Osteoblast (primary cell): ENCODE data around the gene LRP8. TPM values are rescaled to one million over a fixed set of nuclear protein-coding genes. Genes with fewer than 3 reads are reported as not detected.

ENCODE experiments used
- DNase-seq: peaks from one replicate; pipeline ENCODE4 v3.0.0; 2011; ENCODE audit warnings: low spot score, mixed read lengths; ENCODE audit not compliant: insufficient read length; ENCODE audit errors: missing footprints
- H2AFZ ChIP-seq: 2 replicates; pipeline ENCODE4 v1.6.0; 2011; ENCODE audit warnings: mild to moderate bottlenecking, low read length
- H3K27ac ChIP-seq: 2 replicates; pipeline ENCODE4 v1.5.1; 2011; ENCODE audit warnings: mild to moderate bottlenecking, low read depth, low read length, moderate library complexity
- H3K27me3 ChIP-seq: 2 replicates; pipeline ENCODE4 v1.6.0; 2012; ENCODE audit warnings: mild to moderate bottlenecking, control low read depth, inconsistent platforms, low read length, moderate library complexity; ENCODE audit not compliant: insufficient read depth
- H3K36me3 ChIP-seq: 2 replicates; pipeline ENCODE4 v1.5.1; 2011; ENCODE audit warnings: mild to moderate bottlenecking, low read length, control low read depth, moderate library complexity; ENCODE audit not compliant: insufficient read depth
- H3K4me1 ChIP-seq: 2 replicates; pipeline ENCODE4 v1.5.1; 2011; ENCODE audit warnings: mild to moderate bottlenecking, low read length, control low read depth, moderate library complexity; ENCODE audit not compliant: insufficient read depth
- H3K4me2 ChIP-seq: 2 replicates; pipeline ENCODE4 v1.6.0; 2011; ENCODE audit warnings: mild to moderate bottlenecking, low read length; ENCODE audit not compliant: insufficient read depth
- H3K4me3 ChIP-seq: fragments of 200-600 bp; sonication (generic); 3 replicates; pipeline ENCODE4 v1.5.1; 2012; ENCODE audit warnings: mild to moderate bottlenecking, low read length, inconsistent platforms; ENCODE audit not compliant: insufficient read depth
- H3K79me2 ChIP-seq: 2 replicates; pipeline ENCODE4 v1.6.0; 2012; ENCODE audit warnings: mild to moderate bottlenecking, low read length, control low read depth, inconsistent platforms; ENCODE audit not compliant: insufficient read depth
- H3K9me3 ChIP-seq: 2 replicates; pipeline ENCODE4 v1.5.1; 2011; ENCODE audit warnings: low read depth, low read length, control low read depth
- H4K20me1 ChIP-seq: 2 replicates; pipeline ENCODE4 v1.6.0; 2012; ENCODE audit warnings: mild to moderate bottlenecking, low read length, control low read depth; ENCODE audit not compliant: insufficient read depth
- CTCF ChIP-seq: IDR thresholded peaks from 2 replicates; pipeline ENCODE4 v1.5.1; 2011; ENCODE audit warnings: mild to moderate bottlenecking, low read depth, low read length, moderate library complexity; ENCODE audit errors: extremely low read depth
- total RNA-seq: library from RNA; depleted of rRNA; stranded (reverse); fragments of >200 nt; gene quantifications from 2 replicates; pipeline ENCODE4 v1.2.3, GENCODE V29; 2012

The LRP8 gene
- total RNA-seq, 1 donor, result 11.2 TPM

GRCh38 chr1:53315456-53316423 lies 12.1 kb downstream of the LRP8 start:
- no peak overlapping the region for H3K4me2 ChIP-seq
- H2AFZ ChIP-seq, result no peak overlapping the region
- H3K4me3 ChIP-seq, result no peak overlapping the region
- H3K79me2 ChIP-seq, result no peaks in the 10 kb centered on the region
- H3K9me3 ChIP-seq, result no peaks in the 10 kb centered on the region
- H4K20me1 ChIP-seq, result no peaks in the 10 kb centered on the region
- no peak overlapping the region for H3K27ac ChIP-seq
- H3K36me3 ChIP-seq, result no peaks in the 10 kb centered on the region
- H3K4me1 ChIP-seq, result no peaks in the 10 kb centered on the region
- TF ChIP-seq CTCF, result no peak
- peak; percentile 64 for DNase-seq
- H3K27me3 ChIP-seq, result no peaks in the 10 kb centered on the region

GRCh38 chr1:53315046-53315445 lies 12.8 kb downstream of the LRP8 start:
- no peaks in the 10 kb centered on the region for H3K79me2 ChIP-seq
- no peaks in the 10 kb centered on the region for H3K9me3 ChIP-seq
- no peak overlapping the region for H3K4me3 ChIP-seq
- no peak overlapping the region for H3K4me2 ChIP-seq
- no peaks in the 10 kb centered on the region for H3K36me3 ChIP-seq
- no peaks in the 10 kb centered on the region for H4K20me1 ChIP-seq
- TF ChIP-seq CTCF, result no peak
- no peaks in the 10 kb centered on the region for H3K27me3 ChIP-seq
- DNase-seq, result no peak
- no peaks in the 10 kb centered on the region for H3K4me1 ChIP-seq
- H3K27ac ChIP-seq, result no peak overlapping the region
- H2AFZ ChIP-seq, result no peak overlapping the region

- H3K4me2 ChIP-seq, result no peak overlapping the region
- peak; percentile 85 for DNase-seq
- no peaks in the 10 kb centered on the region for H3K4me1 ChIP-seq
- no peaks in the 10 kb centered on the region for H3K36me3 ChIP-seq
- no peaks in the 10 kb centered on the region for H4K20me1 ChIP-seq
- H3K27me3 ChIP-seq, result no peaks in the 10 kb centered on the region
- H3K4me3 ChIP-seq, result no peak overlapping the region
- H3K79me2 ChIP-seq, result no peaks in the 10 kb centered on the region
- H2AFZ ChIP-seq, result no peak overlapping the region
- no peak overlapping the region for H3K27ac ChIP-seq
- H3K9me3 ChIP-seq, result no peaks in the 10 kb centered on the region
- no peak for TF ChIP-seq CTCF
These were observed 13.3 kb downstream of the LRP8 start for GRCh38 chr1:53314606-53315005.

- Histone ChIP-seq H2AFZ (no peak overlapping the region), H3K4me1 (no peaks in the 10 kb centered on the region), H3K79me2 (no peaks in the 10 kb centered on the region), H3K27me3 (no peaks in the 10 kb centered on the region), H3K9me3 (no peaks in the 10 kb centered on the region), H3K4me3 (no peak overlapping the region), H4K20me1 (no peaks in the 10 kb centered on the region), H3K27ac (no peak overlapping the region), H3K4me2 (no peak overlapping the region), H3K36me3 (no peaks in the 10 kb centered on the region)
- peak; percentile 69 for DNase-seq
- no peak for TF ChIP-seq CTCF
These were observed 13.8 kb downstream of the LRP8 start for GRCh38 chr1:53314096-53314495.
